Hematopoietic multipotent progenitor cell (in vitro differentiated cells): ENCODE measurements around the gene TFDP2. TPM values are rescaled to one million over a fixed set of nuclear protein-coding genes. Genes with fewer than 3 reads are reported as not detected.
A peak's percentile ranks its signal among the peaks of the same experiment; 100 is the strongest.
"Not testable (repeated sequence)": the region's sequence is repeated elsewhere in the genome, so short reads cannot be mapped to it uniquely, and the experiment has no call there.

Source experiments
- DNase-seq, 3 donors: peaks; one replicate each; pipeline ENCODE4 v3.0.0-alpha.2; 2011 to 2015; ENCODE audit warnings: low read depth in 2 of 3, low spot score in 2 of 3
- total RNA-seq: library from RNA; depleted of rRNA; stranded (reverse); fragments of >200 nt; gene quantifications from one replicate; pipeline ENCODE4 v1.2.3, GENCODE V29; 2012

The TFDP2 gene
- total RNA-seq, 1 donor: 60.3 TPM

GRCh38 chr3:142077155-142077858, 72.0 kb downstream of the TFDP2 start:
- no peak for DNase-seq

- DNase-seq: not testable (repeated sequence)
Measured at GRCh38 chr3:142075656-142076055, 73.7 kb downstream of the TFDP2 start.

- no peak for DNase-seq
Measured at GRCh38 chr3:142072816-142073215, 76.5 kb downstream of the TFDP2 start.

GRCh38 chr3:142065932-142066331, 83.4 kb downstream of the TFDP2 start:
- no peak for DNase-seq

GRCh38 chr3:142065344-142065743, 84.0 kb downstream of the TFDP2 start:
- no peak for DNase-seq

GRCh38 chr3:142064454-142064853, 84.9 kb downstream of the TFDP2 start:
- no peak for DNase-seq

- no peak for DNase-seq
Measured at GRCh38 chr3:142057331-142057725, 92.0 kb downstream of the TFDP2 start.

GRCh38 chr3:142056656-142057330, 92.6 kb downstream of the TFDP2 start:
- DNase-seq: no peak

- DNase-seq: no peak
Measured at GRCh38 chr3:142053835-142054234, 95.5 kb downstream of the TFDP2 start.

GRCh38 chr3:142053244-142053643, 96.1 kb downstream of the TFDP2 start:
- peak in 1 of 3 donors; percentile 43 for DNase-seq

GRCh38 chr3:142051351-142051750, 98.0 kb downstream of the TFDP2 start:
- no peak for DNase-seq

- no peak for DNase-seq
Measured at GRCh38 chr3:142047021-142047369, 102.3 kb downstream of the TFDP2 start.

GRCh38 chr3:142046320-142047020, 102.9 kb downstream of the TFDP2 start:
- peak in 2 of 3 donors; percentile 88 to 96 for DNase-seq

- DNase-seq: peak in 1 of 3 donors; percentile 22
Measured at GRCh38 chr3:142040941-142041491, 108.3 kb downstream of the TFDP2 start.

- no peak for DNase-seq
Measured at GRCh38 chr3:142035308-142035922, 113.9 kb downstream of the TFDP2 start.

- DNase-seq: no peak
Measured at GRCh38 chr3:142033292-142033691, 116.1 kb downstream of the TFDP2 start.

- DNase-seq: no peak
Measured at GRCh38 chr3:142031575-142031974, 117.8 kb downstream of the TFDP2 start.

GRCh38 chr3:142029791-142030190, 119.6 kb downstream of the TFDP2 start:
- no peak for DNase-seq

GRCh38 chr3:142029052-142029642, 120.2 kb downstream of the TFDP2 start:
- DNase-seq: no peak

- DNase-seq: peak; percentile 10 to 90 (median 80)
Measured at GRCh38 chr3:142028243-142028777, 121.0 kb downstream of the TFDP2 start.
